ENCODE data around the gene ANXA6.
A peak's percentile ranks its signal among the peaks of the same experiment; 100 is the strongest.
"Not testable (repeated sequence)": the region's sequence is repeated elsewhere in the genome, so short reads cannot be mapped to it uniquely, and the experiment has no call there.

Gene ANXA6

DNA sequence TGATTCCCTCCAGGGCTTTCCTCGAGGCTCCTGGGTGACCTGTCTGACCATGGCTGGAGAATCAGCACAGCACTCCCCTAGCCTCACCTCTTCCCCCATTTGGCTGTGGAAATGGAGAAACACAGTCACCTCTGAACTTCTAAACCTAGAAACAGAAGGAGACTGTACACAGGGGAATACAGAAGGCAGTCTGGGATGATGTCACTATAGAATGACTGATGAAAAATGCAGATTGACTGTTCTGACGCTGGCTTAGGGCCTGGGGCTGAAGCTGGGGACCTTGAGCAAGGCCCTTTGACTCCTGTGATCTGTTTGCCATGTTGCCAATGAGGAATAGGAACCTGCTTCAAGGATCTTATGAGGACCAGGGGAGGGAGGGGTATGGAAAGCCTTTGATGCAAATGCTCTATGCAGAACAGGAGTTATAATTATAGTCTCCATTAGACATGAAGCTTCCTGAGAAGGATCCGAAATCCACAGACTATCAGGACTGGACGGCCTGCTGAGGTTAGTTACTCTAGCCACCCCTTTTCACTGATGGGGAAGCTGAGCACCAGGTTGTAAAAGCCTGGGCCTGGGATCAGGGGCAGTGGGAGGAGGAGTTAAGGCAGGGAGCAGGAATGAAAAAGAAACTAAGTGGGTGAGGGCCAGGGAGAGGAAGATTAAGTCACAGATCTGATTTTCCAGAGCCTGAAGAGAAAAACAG, 24.4 kb upstream of the ANXA6 start:
- H3K27ac ChIP-seq (ENCODE audit: low read depth, low read length) = peak overlapping the region; percentile 84
- no peaks in the 10 kb centered on the region for H3K9me3 ChIP-seq (ENCODE audit: control insufficient read depth in 5 of 5, low read length in 5 of 5)
- no peaks in the 10 kb centered on the region for H3K27me3 ChIP-seq (ENCODE audit: control insufficient read depth in 5 of 5, insufficient read depth in 4 of 5, low read length in 5 of 5)
- peaks cover 0 to 66% (median 46%) of the 10 kb centered on the region in 5 donors for H3K36me3 ChIP-seq (ENCODE audit: control insufficient read depth in 5 of 5, insufficient read depth in 5 of 5, low read length in 5 of 5)
- H3K9ac ChIP-seq (ENCODE audit: low read length in 5 of 5) = peak overlapping the region in 4 of 5 donors; percentile 6 to 50 (median 33)
- no peak overlapping the region for H3K4me3 ChIP-seq (ENCODE audit: low read depth in 1 of 5, low read length in 5 of 5)
- H3K4me1 ChIP-seq (ENCODE audit: control insufficient read depth in 5 of 5, insufficient read depth in 5 of 5, low read length in 5 of 5) = peaks cover 2 to 16% (median 12%) of the 10 kb centered on the region in 5 donors

DNA sequence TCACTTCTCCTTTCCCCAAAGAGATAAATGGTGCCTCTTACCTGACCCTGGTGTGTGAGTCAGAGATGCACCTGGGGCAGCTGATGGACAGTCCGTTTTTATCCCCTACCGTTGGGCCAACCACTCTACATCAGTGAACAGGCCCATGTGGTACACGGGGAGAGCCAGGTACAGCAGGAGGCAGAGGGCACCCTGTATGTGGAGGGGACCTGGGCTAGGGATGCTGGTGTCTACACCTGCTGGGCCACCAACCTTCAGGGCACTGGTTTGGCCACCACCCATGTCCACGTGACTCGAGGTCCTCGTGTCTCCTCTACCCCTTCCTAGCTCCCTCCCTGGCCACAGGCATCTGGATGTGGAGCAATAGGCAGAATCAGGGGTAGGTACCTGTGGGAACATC, 22.7 kb upstream of the ANXA6 start:
- Histone ChIP-seq H3K27ac (ENCODE audit: low read depth, low read length) (peak overlapping the region; percentile 9), H3K9ac (ENCODE audit: low read length in 5 of 5) (no peak overlapping the region), H3K36me3 (ENCODE audit: control insufficient read depth in 5 of 5, insufficient read depth in 5 of 5, low read length in 5 of 5) (peaks cover 0 to 50% (median 32%) of the 10 kb centered on the region in 5 donors), H3K4me3 (ENCODE audit: low read depth in 1 of 5, low read length in 5 of 5) (no peak overlapping the region), H3K27me3 (ENCODE audit: control insufficient read depth in 5 of 5, insufficient read depth in 4 of 5, low read length in 5 of 5) (no peaks in the 10 kb centered on the region), H3K9me3 (ENCODE audit: control insufficient read depth in 5 of 5, low read length in 5 of 5) (no peaks in the 10 kb centered on the region), H3K4me1 (ENCODE audit: control insufficient read depth in 5 of 5, insufficient read depth in 5 of 5, low read length in 5 of 5) (peaks cover 2 to 16% (median 12%) of the 10 kb centered on the region in 5 donors)

DNA sequence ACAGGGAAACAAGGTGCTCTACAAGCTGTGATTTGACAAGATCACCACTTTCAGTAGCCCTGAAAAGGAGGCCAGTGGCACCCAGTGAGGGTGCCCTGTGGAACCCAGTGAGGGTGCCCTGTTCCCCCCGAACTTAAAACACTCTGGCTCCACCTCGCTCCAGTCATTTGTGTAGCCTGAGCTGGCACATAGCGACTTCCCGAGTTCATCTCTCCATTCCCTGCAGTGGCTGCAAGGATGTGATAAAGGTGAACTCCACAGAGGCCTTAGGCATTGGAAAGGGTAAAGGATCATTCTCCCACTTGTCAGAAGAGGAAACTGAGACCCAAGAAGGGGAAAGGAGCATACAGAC, 21.9 kb upstream of the ANXA6 start:
- no peaks in the 10 kb centered on the region for H3K9me3 ChIP-seq (ENCODE audit: control insufficient read depth in 5 of 5, low read length in 5 of 5)
- peaks cover 0 to 42% (median 25%) of the 10 kb centered on the region in 5 donors for H3K36me3 ChIP-seq (ENCODE audit: control insufficient read depth in 5 of 5, insufficient read depth in 5 of 5, low read length in 5 of 5)
- peaks cover 2 to 16% (median 13%) of the 10 kb centered on the region in 5 donors for H3K4me1 ChIP-seq (ENCODE audit: control insufficient read depth in 5 of 5, insufficient read depth in 5 of 5, low read length in 5 of 5)
- H3K27ac ChIP-seq (ENCODE audit: low read depth, low read length) = no peak overlapping the region
- H3K9ac ChIP-seq (ENCODE audit: low read length in 5 of 5) = no peak overlapping the region
- no peak overlapping the region for H3K4me3 ChIP-seq (ENCODE audit: low read depth in 1 of 5, low read length in 5 of 5)
- H3K27me3 ChIP-seq (ENCODE audit: control insufficient read depth in 5 of 5, insufficient read depth in 4 of 5, low read length in 5 of 5) = no peaks in the 10 kb centered on the region

DNA sequence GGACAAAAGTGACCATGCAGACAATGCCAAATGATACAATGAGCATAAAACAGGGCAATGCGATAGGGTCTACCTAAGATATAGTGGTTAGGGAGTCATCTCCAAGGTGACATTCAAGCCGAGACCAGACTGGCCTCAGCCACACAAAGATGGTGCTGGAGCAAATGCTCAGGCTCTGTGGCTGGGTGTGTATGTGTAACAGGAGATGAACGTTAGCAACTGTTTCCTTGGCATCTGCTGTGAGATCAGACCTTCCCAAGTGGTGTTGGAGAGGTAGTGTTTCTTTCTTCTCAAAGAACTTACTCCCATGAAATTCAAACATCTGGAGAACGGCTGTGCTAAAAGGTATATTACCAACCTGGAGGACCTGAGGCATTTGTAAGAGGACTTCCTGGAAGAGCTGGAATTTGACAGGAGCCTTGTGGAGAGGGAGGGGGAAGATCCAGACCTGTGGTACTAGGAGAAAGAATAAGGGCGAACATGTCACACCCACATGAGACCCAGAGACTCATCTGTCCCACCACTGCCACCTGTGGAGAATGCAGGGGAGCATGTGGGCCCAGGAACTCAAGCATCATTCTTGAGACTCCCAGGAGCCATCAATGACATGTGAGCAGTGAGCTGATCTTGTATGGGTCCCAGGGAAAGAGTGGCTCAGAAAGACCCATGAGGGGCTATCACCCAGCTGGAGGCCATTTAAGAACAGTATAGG, 21.4 kb upstream of the ANXA6 start:
- H3K9ac ChIP-seq (ENCODE audit: low read length in 5 of 5) = no peak overlapping the region
- no peaks in the 10 kb centered on the region for H3K9me3 ChIP-seq (ENCODE audit: control insufficient read depth in 5 of 5, low read length in 5 of 5)
- peaks cover 2 to 20% (median 18%) of the 10 kb centered on the region in 5 donors for H3K4me1 ChIP-seq (ENCODE audit: control insufficient read depth in 5 of 5, insufficient read depth in 5 of 5, low read length in 5 of 5)
- H3K36me3 ChIP-seq (ENCODE audit: control insufficient read depth in 5 of 5, insufficient read depth in 5 of 5, low read length in 5 of 5) = peaks cover 0 to 38% (median 22%) of the 10 kb centered on the region in 5 donors
- no peaks in the 10 kb centered on the region for H3K27me3 ChIP-seq (ENCODE audit: control insufficient read depth in 5 of 5, insufficient read depth in 4 of 5, low read length in 5 of 5)
- H3K4me3 ChIP-seq (ENCODE audit: low read depth in 1 of 5, low read length in 5 of 5) = no peak overlapping the region
- H3K27ac ChIP-seq (ENCODE audit: low read depth, low read length) = no peak overlapping the region

DNA sequence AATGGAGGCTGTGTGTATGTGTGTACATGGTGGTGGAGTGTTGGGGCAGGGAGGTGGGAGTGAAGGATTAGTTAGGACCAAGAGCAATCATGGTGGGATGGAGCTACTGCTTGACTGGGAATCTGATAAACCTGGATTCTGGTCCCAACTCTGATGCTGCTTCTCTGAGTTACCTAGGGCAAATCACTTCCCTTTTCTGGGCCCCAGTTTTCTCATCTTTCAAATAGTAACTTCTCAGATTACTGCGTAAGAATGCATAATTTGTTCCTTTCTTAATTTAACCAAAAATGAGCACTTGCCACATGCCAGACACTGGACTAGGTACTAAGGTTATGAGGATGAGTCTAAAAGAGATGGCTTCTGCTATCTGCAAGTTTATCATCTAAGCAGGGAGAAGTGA, 20.8 kb upstream of the ANXA6 start:
- H3K4me3 ChIP-seq (ENCODE audit: low read depth in 1 of 5, low read length in 5 of 5) = no peak overlapping the region
- H3K9me3 ChIP-seq (ENCODE audit: control insufficient read depth in 5 of 5, low read length in 5 of 5) = no peaks in the 10 kb centered on the region
- H3K27me3 ChIP-seq (ENCODE audit: control insufficient read depth in 5 of 5, insufficient read depth in 4 of 5, low read length in 5 of 5) = no peaks in the 10 kb centered on the region
- no peak overlapping the region for H3K27ac ChIP-seq (ENCODE audit: low read depth, low read length)
- H3K4me1 ChIP-seq (ENCODE audit: control insufficient read depth in 5 of 5, insufficient read depth in 5 of 5, low read length in 5 of 5) = peaks cover 2 to 25% (median 20%) of the 10 kb centered on the region in 5 donors
- no peak overlapping the region for H3K9ac ChIP-seq (ENCODE audit: low read length in 5 of 5)
- H3K36me3 ChIP-seq (ENCODE audit: control insufficient read depth in 5 of 5, insufficient read depth in 5 of 5, low read length in 5 of 5) = peaks cover 0 to 33% (median 17%) of the 10 kb centered on the region in 5 donors

DNA sequence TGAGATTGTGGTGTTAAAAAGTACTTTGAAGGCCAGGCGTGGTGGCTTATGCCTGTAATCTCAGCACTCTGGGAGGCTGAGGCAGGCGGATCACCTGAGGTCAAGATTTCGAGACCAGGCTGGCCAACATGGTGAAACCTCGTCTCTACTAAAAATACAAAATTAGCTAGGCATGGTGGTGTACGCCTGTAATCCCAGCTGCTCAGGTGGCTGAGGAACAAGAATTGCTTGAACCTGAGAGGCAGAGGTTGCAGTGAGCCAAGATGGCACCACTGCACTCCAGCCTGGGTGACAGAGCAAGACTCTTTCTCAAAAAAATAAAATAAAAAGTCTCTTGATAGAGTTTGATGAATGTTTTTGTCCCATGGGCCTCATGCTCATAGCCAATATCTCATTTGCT, 18.7 kb upstream of the ANXA6 start:
- H3K4me1 ChIP-seq (ENCODE audit: control insufficient read depth in 5 of 5, insufficient read depth in 5 of 5, low read length in 5 of 5); H3K4me3 ChIP-seq (ENCODE audit: low read depth in 1 of 5, low read length in 5 of 5); H3K27me3 ChIP-seq (ENCODE audit: control insufficient read depth in 5 of 5, insufficient read depth in 4 of 5, low read length in 5 of 5); H3K9ac ChIP-seq (ENCODE audit: low read length in 5 of 5); H3K27ac ChIP-seq (ENCODE audit: low read depth, low read length); H3K9me3 ChIP-seq (ENCODE audit: control insufficient read depth in 5 of 5, low read length in 5 of 5): not testable (repeated sequence)
- peaks cover 0 to 21% (median 11%) of the 10 kb centered on the region in 5 donors for H3K36me3 ChIP-seq (ENCODE audit: control insufficient read depth in 5 of 5, insufficient read depth in 5 of 5, low read length in 5 of 5)

DNA sequence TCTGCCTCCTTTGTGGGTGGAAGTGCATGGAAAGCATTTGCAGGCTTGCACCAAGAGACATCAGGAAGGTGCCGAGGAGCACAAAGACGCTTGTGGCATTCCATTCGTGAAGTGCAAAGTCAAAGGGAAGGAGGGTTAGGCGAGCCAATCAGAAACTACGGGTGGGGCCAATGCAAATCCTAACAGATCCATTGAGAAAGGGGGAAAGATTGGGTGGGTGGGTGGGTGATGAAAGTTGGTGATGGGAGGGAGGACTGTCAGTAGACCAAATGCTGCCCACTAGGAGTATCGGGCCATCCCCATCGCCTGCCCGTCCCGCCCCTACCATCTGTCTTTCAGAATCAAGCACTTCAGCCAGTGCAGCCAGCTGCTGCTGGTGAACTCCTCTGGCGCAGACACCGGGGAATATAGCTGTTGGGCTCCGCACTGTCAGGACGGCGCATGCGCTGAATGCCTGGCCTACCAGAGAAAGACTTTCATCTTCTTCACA, 17.1 kb upstream of the ANXA6 start:
- Histone ChIP-seq H3K9ac (ENCODE audit: low read length in 5 of 5) (no peak overlapping the region), H3K27ac (ENCODE audit: low read depth, low read length) (peak overlapping the region; percentile 45), H3K4me3 (ENCODE audit: low read depth in 1 of 5, low read length in 5 of 5) (peak overlapping the region in 1 of 5 donors; percentile 31)

DNA sequence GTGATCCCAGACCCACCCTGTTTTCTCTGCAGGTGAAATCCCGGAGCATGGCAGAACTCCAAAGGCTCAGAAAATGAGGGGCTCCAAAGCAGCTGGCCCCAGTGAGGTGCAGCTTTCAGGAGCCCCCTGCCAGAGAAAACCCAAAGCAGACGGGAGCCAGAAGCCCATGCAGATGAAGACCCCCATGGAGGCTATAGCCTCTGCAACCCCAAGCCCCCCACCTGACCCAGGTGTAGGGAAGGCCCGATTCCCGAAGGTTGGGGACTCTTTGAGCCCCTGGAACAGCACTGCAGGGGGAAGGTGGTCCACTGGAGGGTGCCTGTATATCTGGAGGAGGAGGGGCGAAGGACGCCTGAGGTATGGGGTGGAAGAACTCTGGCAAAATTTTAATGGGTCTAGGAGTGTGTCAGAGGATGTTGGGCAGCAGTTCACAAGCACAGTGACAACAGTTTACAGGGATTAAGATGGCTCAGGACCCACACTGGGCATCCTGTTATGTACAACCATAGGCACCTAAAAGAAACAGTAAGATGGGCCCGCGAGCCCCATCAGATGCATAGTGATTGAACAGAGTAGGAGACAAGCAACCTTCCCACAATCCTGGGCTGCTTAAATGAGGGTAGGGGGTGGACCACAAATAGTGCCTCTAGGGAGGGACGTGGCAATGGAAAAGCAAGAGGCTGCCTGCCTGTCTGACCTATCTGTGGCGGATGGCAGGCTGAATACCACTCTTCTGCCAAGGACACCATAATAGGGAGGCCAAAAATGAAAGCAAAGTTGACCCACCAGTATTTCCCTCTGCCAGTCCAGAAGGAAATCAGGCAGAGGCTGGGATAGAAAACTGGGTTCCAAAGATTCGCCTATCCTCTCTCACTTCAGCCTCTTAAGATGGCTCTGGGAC, 16.4 kb upstream of the ANXA6 start:
- Histone ChIP-seq H3K36me3 (ENCODE audit: control insufficient read depth in 5 of 5, insufficient read depth in 5 of 5, low read length in 5 of 5) (peaks cover 0 to 10% (median 4%) of the 10 kb centered on the region in 5 donors), H3K9ac (ENCODE audit: low read length in 5 of 5) (no peak overlapping the region), H3K27me3 (ENCODE audit: control insufficient read depth in 5 of 5, insufficient read depth in 4 of 5, low read length in 5 of 5) (no peaks in the 10 kb centered on the region), H3K9me3 (ENCODE audit: control insufficient read depth in 5 of 5, low read length in 5 of 5) (no peaks in the 10 kb centered on the region), H3K27ac (ENCODE audit: low read depth, low read length) (peak overlapping the region; percentile 45), H3K4me1 (ENCODE audit: control insufficient read depth in 5 of 5, insufficient read depth in 5 of 5, low read length in 5 of 5) (peaks cover 0 to 10% (median 7%) of the 10 kb centered on the region in 5 donors), H3K4me3 (ENCODE audit: low read depth in 1 of 5, low read length in 5 of 5) (peak overlapping the region in 1 of 5 donors; percentile 31)

More for the DNA sequence above, 17.1 kb upstream of the ANXA6 start:
- H3K4me1 ChIP-seq (ENCODE audit: control insufficient read depth in 5 of 5, insufficient read depth in 5 of 5, low read length in 5 of 5) = peaks cover 0 to 10% (median 7%) of the 10 kb centered on the region in 5 donors
- H3K36me3 ChIP-seq (ENCODE audit: control insufficient read depth in 5 of 5, insufficient read depth in 5 of 5, low read length in 5 of 5) = peaks cover 0 to 13% (median 4%) of the 10 kb centered on the region in 5 donors
- no peaks in the 10 kb centered on the region for H3K9me3 ChIP-seq (ENCODE audit: control insufficient read depth in 5 of 5, low read length in 5 of 5)
- H3K27me3 ChIP-seq (ENCODE audit: control insufficient read depth in 5 of 5, insufficient read depth in 4 of 5, low read length in 5 of 5) = no peaks in the 10 kb centered on the region

DNA sequence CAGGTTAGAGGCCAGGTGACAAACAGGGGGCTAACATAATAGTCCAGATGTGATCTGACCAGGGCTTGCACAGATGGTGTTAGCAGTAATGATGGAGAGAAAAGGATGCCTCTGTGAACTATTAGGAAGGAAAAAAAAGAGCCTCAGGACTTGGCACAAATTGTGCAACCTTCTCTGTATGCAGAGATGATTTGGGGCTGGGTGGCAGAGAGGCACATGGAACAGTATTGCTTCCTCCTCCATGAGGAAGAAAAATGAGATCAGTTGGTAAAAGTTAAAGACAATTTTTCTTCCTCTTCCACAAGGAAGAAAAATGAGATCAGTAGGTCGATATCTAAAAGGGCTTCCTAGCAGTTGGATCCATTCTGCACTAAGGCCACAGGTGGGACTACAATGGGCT, 13.9 kb upstream of the ANXA6 start:
- H3K9me3 ChIP-seq (ENCODE audit: control insufficient read depth in 5 of 5, low read length in 5 of 5) = no peaks in the 10 kb centered on the region
- H3K4me3 ChIP-seq (ENCODE audit: low read depth in 1 of 5, low read length in 5 of 5) = no peak overlapping the region
- H3K4me1 ChIP-seq (ENCODE audit: control insufficient read depth in 5 of 5, insufficient read depth in 5 of 5, low read length in 5 of 5) = peaks cover 0 to 10% (median 7%) of the 10 kb centered on the region in 5 donors
- no peaks in the 10 kb centered on the region for H3K36me3 ChIP-seq (ENCODE audit: control insufficient read depth in 5 of 5, insufficient read depth in 5 of 5, low read length in 5 of 5)
- no peaks in the 10 kb centered on the region for H3K27me3 ChIP-seq (ENCODE audit: control insufficient read depth in 5 of 5, insufficient read depth in 4 of 5, low read length in 5 of 5)
- H3K27ac ChIP-seq (ENCODE audit: low read depth, low read length) = no peak overlapping the region
- H3K9ac ChIP-seq (ENCODE audit: low read length in 5 of 5) = no peak overlapping the region
